Stimulated activated memory B cell treated with anti-CD40 and anti-IgM and Interleukin-4, amounts not matched to agents 10 μg/mL and 1 μg/mL and 100 μg/mL, for 72 hours (primary cell): ENCODE data around the gene DSG3.

Source experiments
- ATAC-seq: fragments of 150-1000 bp; cut with Tn5 transposase; 2 replicates; pipeline ENCODE4 v1.10.0; 2021
- H3K27ac Mint-ChIP-seq: one replicate; pipeline ENCODE4 v1.8.0; 2022; ENCODE audit warnings: mild to moderate bottlenecking, mixed read lengths
- H3K27me3 Mint-ChIP-seq: one replicate; pipeline ENCODE4 v1.8.0; 2022; ENCODE audit warnings: mixed read lengths
- H3K36me3 Mint-ChIP-seq: one replicate; pipeline ENCODE4 v1.8.0; 2022; ENCODE audit warnings: mixed read lengths
- H3K4me1 Mint-ChIP-seq: one replicate; pipeline ENCODE4 v1.8.0; 2022; ENCODE audit warnings: mixed read lengths
- H3K4me3 Mint-ChIP-seq: one replicate; pipeline ENCODE4 v1.8.0; 2022; ENCODE audit warnings: mild to moderate bottlenecking, moderate library complexity, mixed read lengths
- H3K9me3 Mint-ChIP-seq: one replicate; pipeline ENCODE4 v1.8.0; 2022; ENCODE audit warnings: mixed read lengths

Gene DSG3, protein sequence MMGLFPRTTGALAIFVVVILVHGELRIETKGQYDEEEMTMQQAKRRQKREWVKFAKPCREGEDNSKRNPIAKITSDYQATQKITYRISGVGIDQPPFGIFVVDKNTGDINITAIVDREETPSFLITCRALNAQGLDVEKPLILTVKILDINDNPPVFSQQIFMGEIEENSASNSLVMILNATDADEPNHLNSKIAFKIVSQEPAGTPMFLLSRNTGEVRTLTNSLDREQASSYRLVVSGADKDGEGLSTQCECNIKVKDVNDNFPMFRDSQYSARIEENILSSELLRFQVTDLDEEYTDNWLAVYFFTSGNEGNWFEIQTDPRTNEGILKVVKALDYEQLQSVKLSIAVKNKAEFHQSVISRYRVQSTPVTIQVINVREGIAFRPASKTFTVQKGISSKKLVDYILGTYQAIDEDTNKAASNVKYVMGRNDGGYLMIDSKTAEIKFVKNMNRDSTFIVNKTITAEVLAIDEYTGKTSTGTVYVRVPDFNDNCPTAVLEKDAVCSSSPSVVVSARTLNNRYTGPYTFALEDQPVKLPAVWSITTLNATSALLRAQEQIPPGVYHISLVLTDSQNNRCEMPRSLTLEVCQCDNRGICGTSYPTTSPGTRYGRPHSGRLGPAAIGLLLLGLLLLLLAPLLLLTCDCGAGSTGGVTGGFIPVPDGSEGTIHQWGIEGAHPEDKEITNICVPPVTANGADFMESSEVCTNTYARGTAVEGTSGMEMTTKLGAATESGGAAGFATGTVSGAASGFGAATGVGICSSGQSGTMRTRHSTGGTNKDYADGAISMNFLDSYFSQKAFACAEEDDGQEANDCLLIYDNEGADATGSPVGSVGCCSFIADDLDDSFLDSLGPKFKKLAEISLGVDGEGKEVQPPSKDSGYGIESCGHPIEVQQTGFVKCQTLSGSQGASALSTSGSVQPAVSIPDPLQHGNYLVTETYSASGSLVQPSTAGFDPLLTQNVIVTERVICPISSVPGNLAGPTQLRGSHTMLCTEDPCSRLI

DNA sequence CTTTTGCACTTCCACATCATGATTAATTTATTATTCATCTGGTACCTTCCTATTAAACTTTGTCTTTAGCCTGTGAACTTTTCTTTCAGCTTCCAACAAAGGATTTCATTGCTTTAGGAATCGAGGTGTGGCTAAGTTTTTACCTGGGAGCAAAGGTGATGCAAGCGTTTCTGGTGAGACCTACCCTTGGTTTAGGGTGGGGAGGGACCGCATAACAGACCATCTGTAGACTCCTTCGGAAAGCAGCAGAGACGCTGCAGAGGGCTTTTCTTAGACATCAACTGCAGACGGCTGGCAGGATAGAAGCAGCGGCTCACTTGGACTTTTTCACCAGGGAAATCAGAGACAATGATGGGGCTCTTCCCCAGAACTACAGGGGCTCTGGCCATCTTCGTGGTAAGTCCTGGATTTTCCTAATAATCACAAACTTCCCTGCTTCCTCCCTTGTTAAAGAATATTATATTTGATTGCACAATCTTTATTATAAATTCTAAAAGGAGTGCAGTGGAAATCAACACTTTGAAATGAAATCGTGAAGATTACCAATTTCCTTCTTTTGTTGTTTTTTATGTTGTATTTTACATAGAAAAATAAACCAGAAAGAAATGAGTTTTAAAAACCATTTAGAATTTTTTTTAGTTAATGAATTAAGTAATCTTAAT lies at the start of gene DSG3:
Gene DSG3, plus strand, starts transcription at position 212 of the 662 bp plus-strand sequence. Its CDS starts 137 bp downstream, at position 349.
- H3K9me3 Mint-ChIP-seq = no peaks in the 10 kb centered on the region
- ATAC-seq = no peak
- H3K4me1 Mint-ChIP-seq = no peaks in the 10 kb centered on the region
- no peaks in the 10 kb centered on the region for H3K36me3 Mint-ChIP-seq
- H3K4me3 Mint-ChIP-seq = no peak within 1 kb of the TSS
- H3K27ac Mint-ChIP-seq = no peak within 1 kb of the TSS
- H3K27me3 Mint-ChIP-seq = no peaks in the 10 kb centered on the region

GRCh38 chr18:31398191-31398590 lies 49.4 kb upstream of the DSG3 start:
- no peaks in the 10 kb centered on the region for H3K9me3 Mint-ChIP-seq
- no peaks in the 10 kb centered on the region for H3K27me3 Mint-ChIP-seq
- no peak for ATAC-seq
- no peak overlapping the region for H3K27ac Mint-ChIP-seq
- H3K36me3 Mint-ChIP-seq = no peaks in the 10 kb centered on the region
- no peaks in the 10 kb centered on the region for H3K4me1 Mint-ChIP-seq
- no peak overlapping the region for H3K4me3 Mint-ChIP-seq

DNA sequence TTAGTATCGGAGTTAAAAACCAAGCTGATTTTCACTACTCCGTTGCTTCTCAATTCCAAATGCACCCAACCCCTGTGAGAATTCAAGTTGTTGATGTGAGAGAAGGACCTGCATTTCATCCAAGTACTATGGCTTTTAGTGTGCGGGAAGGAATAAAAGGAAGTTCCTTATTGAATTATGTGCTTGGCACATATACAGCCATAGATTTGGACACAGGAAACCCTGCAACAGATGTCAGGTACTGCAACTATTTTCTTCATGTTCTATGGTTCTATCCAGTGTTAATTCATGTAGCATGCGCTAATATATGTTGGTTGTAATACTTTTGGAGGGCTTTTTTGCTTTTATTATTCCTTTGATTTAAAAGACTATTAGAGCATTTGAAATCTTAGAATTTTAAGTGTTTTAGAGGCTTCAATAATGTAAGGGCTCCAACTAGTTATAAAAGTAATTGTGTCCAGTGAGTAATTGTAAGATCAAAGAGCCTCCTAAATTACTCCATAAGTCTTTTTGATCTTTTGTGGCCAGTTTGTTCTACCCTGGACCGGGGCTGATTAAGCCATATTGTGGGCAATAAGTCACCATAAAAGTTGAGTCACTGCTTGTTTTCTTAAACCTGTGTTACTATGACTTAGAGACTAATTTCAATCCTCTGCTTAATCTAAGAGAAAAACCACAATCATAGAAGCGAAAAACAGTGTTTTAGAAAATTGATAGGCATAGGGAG lies 48.1 kb upstream of the DSG3 start:
- no peaks in the 10 kb centered on the region for H3K9me3 Mint-ChIP-seq
- H3K4me3 Mint-ChIP-seq = no peak overlapping the region
- H3K4me1 Mint-ChIP-seq = no peaks in the 10 kb centered on the region
- H3K36me3 Mint-ChIP-seq = no peaks in the 10 kb centered on the region
- ATAC-seq = no peak
- no peaks in the 10 kb centered on the region for H3K27me3 Mint-ChIP-seq
- no peak overlapping the region for H3K27ac Mint-ChIP-seq

DNA sequence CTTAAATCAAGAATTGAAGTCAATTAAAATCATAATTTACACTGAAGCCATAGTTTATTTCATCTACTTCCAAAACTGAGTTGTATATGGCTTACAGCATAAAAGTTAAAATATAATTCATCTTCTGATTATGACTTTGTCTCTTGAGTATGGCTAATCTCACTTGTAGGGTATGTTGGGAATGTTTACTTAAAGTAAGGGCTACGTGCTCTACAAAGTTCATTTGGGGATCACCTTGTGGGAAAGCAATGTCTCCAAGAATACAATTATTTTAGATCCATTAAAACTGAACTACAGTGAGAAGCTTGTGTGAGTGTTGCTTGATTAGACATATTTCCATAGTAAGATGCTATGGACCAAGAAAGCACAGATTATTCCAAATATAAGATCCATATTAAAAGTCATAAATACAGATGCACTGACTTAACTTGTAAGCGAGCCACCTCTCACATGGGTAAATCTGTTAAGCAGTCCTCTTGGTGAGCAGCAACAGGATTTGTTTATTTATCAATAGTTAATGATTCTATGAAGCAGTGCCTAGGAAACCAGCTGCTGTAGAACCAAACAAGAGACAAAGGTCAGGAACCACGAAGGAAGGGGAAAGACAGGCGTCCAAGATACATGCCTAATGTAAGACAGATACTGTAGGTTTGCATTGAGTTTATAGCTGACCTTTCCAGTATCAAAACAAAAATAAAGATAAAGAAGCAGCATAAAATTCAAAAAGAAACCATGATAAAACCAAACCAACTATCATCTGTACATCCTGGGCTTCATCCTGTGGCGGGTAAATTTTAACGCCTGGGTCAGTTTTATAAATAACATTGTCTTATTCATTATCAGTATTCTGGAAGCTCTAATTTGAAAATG lies 46.1 kb upstream of the DSG3 start:
- Mint-ChIP-seq H3K36me3 (no peaks in the 10 kb centered on the region), H3K9me3 (no peaks in the 10 kb centered on the region), H3K27ac (no peak overlapping the region), H3K27me3 (no peaks in the 10 kb centered on the region), H3K4me1 (no peaks in the 10 kb centered on the region), H3K4me3 (no peak overlapping the region)
- ATAC-seq = no peak

- Mint-ChIP-seq H3K4me1 (no peaks in the 10 kb centered on the region), H3K27me3 (no peaks in the 10 kb centered on the region), H3K9me3 (no peaks in the 10 kb centered on the region), H3K27ac (no peak overlapping the region), H3K36me3 (no peaks in the 10 kb centered on the region), H3K4me3 (no peak overlapping the region)
- ATAC-seq = no peak
These were observed 45.5 kb upstream of the DSG3 start for GRCh38 chr18:31402026-31402373.

GRCh38 chr18:31403409-31403808 lies 44.1 kb upstream of the DSG3 start:
- Mint-ChIP-seq H3K27ac (no peak overlapping the region), H3K9me3 (no peaks in the 10 kb centered on the region), H3K4me3 (no peak overlapping the region), H3K4me1 (no peaks in the 10 kb centered on the region), H3K36me3 (no peaks in the 10 kb centered on the region), H3K27me3 (no peaks in the 10 kb centered on the region)
- ATAC-seq = no peak

DNA sequence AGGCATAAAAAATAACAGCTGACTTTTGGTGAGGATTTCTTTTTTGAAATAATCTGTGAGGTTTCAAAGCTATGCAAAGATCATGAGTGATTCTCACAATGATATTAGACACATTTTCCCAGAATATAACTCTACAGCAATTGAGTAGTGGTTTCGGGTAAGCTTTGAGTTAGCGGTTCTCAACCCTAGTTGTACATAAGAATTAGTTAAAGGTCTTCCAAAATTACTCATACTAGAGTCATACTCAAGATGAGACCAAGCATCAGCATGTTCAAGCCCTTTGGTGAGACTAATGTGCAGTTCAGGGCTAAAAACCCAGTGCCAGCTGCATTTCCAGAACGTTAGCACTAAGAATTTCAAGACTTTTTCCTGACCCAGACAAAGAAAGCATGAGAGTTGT lies 39.9 kb upstream of the DSG3 start:
- Mint-ChIP-seq H3K9me3 (peaks cover 6% of the 10 kb centered on the region), H3K27me3 (no peaks in the 10 kb centered on the region), H3K4me3 (no peak overlapping the region), H3K4me1 (no peaks in the 10 kb centered on the region), H3K27ac (no peak overlapping the region), H3K36me3 (no peaks in the 10 kb centered on the region)
- ATAC-seq = no peak

DNA sequence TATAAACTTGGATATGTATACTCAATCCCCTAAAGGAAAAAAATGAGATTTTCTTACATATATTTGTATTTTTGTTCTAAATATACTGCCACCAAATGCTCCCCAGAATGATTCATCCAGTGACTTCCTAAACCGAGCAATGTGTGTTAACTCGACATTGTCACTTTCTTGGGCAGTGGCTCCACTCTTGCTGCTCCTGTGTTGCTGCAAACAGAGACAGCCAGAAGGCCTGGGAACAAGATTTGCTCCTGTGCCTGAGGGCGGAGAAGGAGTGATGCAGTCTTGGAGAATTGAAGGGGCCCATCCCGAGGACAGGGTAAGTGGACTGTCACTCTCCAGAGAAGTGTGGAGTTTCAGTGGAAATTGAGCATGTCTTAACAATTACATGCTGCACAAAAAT lies 38.3 kb upstream of the DSG3 start:
- Mint-ChIP-seq H3K4me3 (no peak overlapping the region), H3K4me1 (no peaks in the 10 kb centered on the region), H3K9me3 (peaks cover 6% of the 10 kb centered on the region), H3K27ac (no peak overlapping the region), H3K36me3 (no peaks in the 10 kb centered on the region), H3K27me3 (no peaks in the 10 kb centered on the region)
- no peak for ATAC-seq

DNA sequence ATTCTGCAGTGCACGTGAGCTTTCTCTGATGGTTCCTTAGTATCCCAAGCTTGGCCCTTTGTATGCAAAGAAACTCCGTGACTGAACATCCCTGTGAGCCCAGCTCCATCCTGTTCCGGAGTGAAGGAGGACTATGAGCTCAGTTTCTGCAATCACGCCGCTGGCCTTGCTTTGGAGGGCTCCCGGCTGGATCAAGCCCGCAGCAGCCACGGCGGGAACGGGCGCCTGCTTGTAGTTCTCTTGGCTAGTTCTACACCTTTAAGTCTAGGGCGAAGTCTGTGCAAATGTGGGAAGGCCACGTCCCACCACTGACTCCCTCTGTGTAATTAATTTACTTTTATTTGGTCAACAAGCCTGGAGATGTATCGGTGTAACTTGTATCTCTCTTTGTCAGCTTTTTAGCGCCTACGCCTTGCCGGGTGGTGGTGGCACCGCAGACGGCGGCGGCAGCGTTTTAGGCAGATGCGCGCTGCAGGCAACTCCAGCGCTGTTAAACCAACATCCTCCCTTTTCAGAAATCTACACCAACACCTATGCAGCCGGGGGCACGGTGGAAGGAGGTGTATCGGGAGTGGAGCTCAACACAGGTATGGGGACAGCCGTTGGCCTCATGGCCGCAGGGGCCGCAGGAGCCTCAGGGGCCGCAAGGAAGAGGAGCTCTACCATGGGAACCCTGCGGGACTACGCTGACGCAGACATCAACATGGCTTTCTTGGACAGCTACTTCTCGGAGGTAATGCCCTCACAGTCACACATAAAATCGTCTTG lies 36.6 kb upstream of the DSG3 start:
- ATAC-seq = no peak
- Mint-ChIP-seq H3K27me3 (no peaks in the 10 kb centered on the region), H3K27ac (no peak overlapping the region), H3K4me3 (no peak overlapping the region), H3K36me3 (no peaks in the 10 kb centered on the region), H3K4me1 (no peaks in the 10 kb centered on the region), H3K9me3 (peaks cover 6% of the 10 kb centered on the region)

GRCh38 chr18:31413137-31413536 lies 34.4 kb upstream of the DSG3 start:
- H3K4me1 Mint-ChIP-seq = no peaks in the 10 kb centered on the region
- H3K4me3 Mint-ChIP-seq = no peak overlapping the region
- peaks cover 6% of the 10 kb centered on the region for H3K9me3 Mint-ChIP-seq
- no peaks in the 10 kb centered on the region for H3K36me3 Mint-ChIP-seq
- no peak overlapping the region for H3K27ac Mint-ChIP-seq
- ATAC-seq = no peak
- no peaks in the 10 kb centered on the region for H3K27me3 Mint-ChIP-seq

DNA sequence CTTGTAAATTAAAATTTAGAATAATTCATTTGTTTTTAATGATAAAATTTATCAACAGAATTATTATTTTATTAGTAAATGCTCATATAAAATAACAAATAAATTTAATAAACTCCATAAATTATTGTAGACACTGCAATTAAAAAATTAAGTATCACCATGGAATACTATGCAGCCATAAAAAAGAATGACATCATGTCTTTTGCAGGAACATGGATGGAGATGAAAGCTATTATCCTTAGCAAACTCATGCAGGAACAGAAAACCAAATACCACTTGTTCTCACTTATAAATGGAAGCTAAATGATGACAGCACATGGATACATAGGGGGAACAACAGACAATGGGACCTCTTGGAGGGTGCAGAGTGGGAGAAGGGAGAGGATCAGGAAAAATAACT lies 29.7 kb upstream of the DSG3 start:
- no peaks in the 10 kb centered on the region for H3K36me3 Mint-ChIP-seq
- H3K9me3 Mint-ChIP-seq = no peaks in the 10 kb centered on the region
- H3K4me1 Mint-ChIP-seq = no peaks in the 10 kb centered on the region
- H3K27ac Mint-ChIP-seq = no peak overlapping the region
- H3K4me3 Mint-ChIP-seq = no peak overlapping the region
- no peaks in the 10 kb centered on the region for H3K27me3 Mint-ChIP-seq
- no peak for ATAC-seq

DNA sequence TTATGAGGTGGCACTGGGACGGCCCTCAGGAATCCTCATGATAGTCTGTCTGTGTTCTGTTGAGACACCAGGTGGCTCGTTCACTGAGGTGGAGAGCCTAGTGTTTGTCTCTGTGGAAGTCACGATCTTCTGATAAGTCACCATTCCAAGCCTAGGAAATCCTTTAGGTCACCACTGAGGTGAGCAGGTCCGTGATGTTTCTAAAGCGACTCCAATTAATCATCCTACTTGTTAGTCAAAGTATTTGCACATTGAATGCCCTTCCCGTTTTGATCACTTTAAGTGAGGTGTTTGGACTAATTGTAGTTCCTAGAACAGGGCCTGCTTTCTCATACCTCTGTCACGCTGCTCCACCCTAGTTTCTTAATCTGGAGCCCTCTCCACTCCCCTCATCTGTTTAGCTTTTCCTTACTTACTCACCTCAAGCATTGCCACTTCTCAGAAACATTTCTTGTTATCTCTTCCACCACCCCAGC lies 28.0 kb upstream of the DSG3 start:
- Mint-ChIP-seq H3K27ac (no peak overlapping the region), H3K36me3 (no peaks in the 10 kb centered on the region), H3K9me3 (no peaks in the 10 kb centered on the region), H3K4me1 (no peaks in the 10 kb centered on the region), H3K4me3 (no peak overlapping the region), H3K27me3 (no peaks in the 10 kb centered on the region)
- no peak for ATAC-seq

GRCh38 chr18:31420032-31420431 lies 27.5 kb upstream of the DSG3 start:
- Mint-ChIP-seq H3K4me1 (no peaks in the 10 kb centered on the region), H3K9me3 (no peaks in the 10 kb centered on the region), H3K27ac (no peak overlapping the region), H3K36me3 (no peaks in the 10 kb centered on the region), H3K4me3 (no peak overlapping the region), H3K27me3 (no peaks in the 10 kb centered on the region)
- no peak for ATAC-seq
